ENCODE results near the gene SNCB. TPM values are rescaled to one million over a fixed set of nuclear protein-coding genes. Genes with fewer than 3 reads are reported as not detected.

The SNCB gene
- total RNA-seq, 6 experiments from 2014 or later = not detected

- H3K9me3 ChIP-seq = no peaks in the 10 kb centered on the region
Observed at GRCh38 chr5:176656467-176656990, 26.2 kb upstream of the SNCB start.

GRCh38 chr5:176654856-176655255 lies 24.5 kb upstream of the SNCB start:
- no CpG with 5 or more reads among the region's 14 CpGs for WGBS (ENCODE audit: insufficient coverage, low coverage, low lambda C conversion rate, missing lambda C conversion rate)
- H3K36me3 ChIP-seq = no peaks in the 10 kb centered on the region
- H3K4me3 ChIP-seq = no peak overlapping the region
- intact Hi-C loops (cut with DNase I) = loop anchor here in 1 of 2 donors (10.0 kb wide), 2 partner anchors 240 to 300 kb away; partner anchors contain the start of gene CLTB
- no peaks in the 10 kb centered on the region for H3K9me3 ChIP-seq
- H3K4me1 ChIP-seq = peaks cover 0 to 13% (median 5%) of the 10 kb centered on the region in 4 donors
- no peak for TF ChIP-seq POLR2A (IDR thresholded peaks at IDR 0.05)
- no peak for TF ChIP-seq CTCF (IDR thresholded peaks at IDR 0.05)
- DNase-seq (no peak), ATAC-seq (no peak)
- no peaks in the 10 kb centered on the region for H3K27me3 ChIP-seq
- H3K27ac ChIP-seq = no peak overlapping the region

More at GRCh38 chr5:176656467-176656990, 26.2 kb upstream of the SNCB start:
- intact Hi-C loops (cut with DNase I) = loop anchor here in 1 of 2 donors (10.0 kb wide), 2 partner anchors 242 to 298 kb away; partner anchors contain the start of gene CLTB
- TF ChIP-seq POLR2A (IDR thresholded peaks at IDR 0.05) (no peak), CTCF (IDR thresholded peaks at IDR 0.05) (no peak)
- Histone ChIP-seq H3K4me1 (peaks cover 0 to 13% (median 5%) of the 10 kb centered on the region in 4 donors), H3K27me3 (no peaks in the 10 kb centered on the region), H3K4me3 (no peak overlapping the region), H3K27ac (no peak overlapping the region), H3K36me3 (no peaks in the 10 kb centered on the region)
- 92% methylated on average over 3 of the region's 13 CpGs for WGBS (ENCODE audit: insufficient coverage, low coverage, low lambda C conversion rate, missing lambda C conversion rate)
- DNase-seq = no peak
- no peak for ATAC-seq

GRCh38 chr5:176653401-176654385 lies 23.4 kb upstream of the SNCB start:
- DNase-seq (no peak), ATAC-seq (peak in 1 of 4 donors; percentile 4)
- no peak overlapping the region for H3K4me3 ChIP-seq
- no peak overlapping the region for H3K27ac ChIP-seq
- H3K27me3 ChIP-seq = no peaks in the 10 kb centered on the region
- no peaks in the 10 kb centered on the region for H3K9me3 ChIP-seq
- H3K36me3 ChIP-seq = no peaks in the 10 kb centered on the region
- intact Hi-C loops (cut with DNase I) = loop anchor here in 1 of 2 donors (10.0 kb wide), 2 partner anchors 239 to 301 kb away; partner anchors contain the start of gene CLTB
- 86% methylated on average over 11 of the region's 18 CpGs for WGBS (ENCODE audit: insufficient coverage, low coverage, low lambda C conversion rate, missing lambda C conversion rate)
- peaks cover 0 to 7% (median 3%) of the 10 kb centered on the region in 4 donors for H3K4me1 ChIP-seq
- TF ChIP-seq CTCF (IDR thresholded peaks at IDR 0.05) = no peak
- no peak for TF ChIP-seq POLR2A (IDR thresholded peaks at IDR 0.05)

- Histone ChIP-seq H3K36me3 (no peaks in the 10 kb centered on the region), H3K4me3 (no peak overlapping the region), H3K27me3 (no peaks in the 10 kb centered on the region), H3K9me3 (no peaks in the 10 kb centered on the region), H3K27ac (no peak overlapping the region), H3K4me1 (peaks cover 0 to 10% (median 3%) of the 10 kb centered on the region in 4 donors)
- TF ChIP-seq CTCF (IDR thresholded peaks at IDR 0.05) = no peak
- TF ChIP-seq POLR2A (IDR thresholded peaks at IDR 0.05) = no peak
- no peak for DNase-seq
- intact Hi-C loops (cut with DNase I) = loop anchor here in 1 of 2 donors (10.0 kb wide), 2 partner anchors 237 to 303 kb away; partner anchors contain the start of gene CLTB
- WGBS (ENCODE audit: insufficient coverage, low coverage, low lambda C conversion rate, missing lambda C conversion rate) = 83% methylated on average over 8 of the region's 8 CpGs
- ATAC-seq = no peak
Observed at GRCh38 chr5:176652136-176652535, 21.8 kb upstream of the SNCB start.

All from right lobe of liver (tissue), 6 donors.